ENCODE measurements around the gene OR10H3.

- TF ChIP-seq POLR2A (IDR thresholded peaks at IDR 0.05): no peak
- TF ChIP-seq CTCF (IDR thresholded peaks at IDR 0.05): no peak
- TF ChIP-seq EP300 (IDR thresholded peaks at IDR 0.05; ENCODE audit: low read depth): no peak
Measured at GRCh38 chr19:15717809-15718208, 20.0 kb upstream of the OR10H3 start.
